ENCODE results near the gene SMC4.

GRCh38 chr3:160449636-160450598 lies 50.5 kb downstream of the SMC4 start, which contains the start of gene TRIM59:
- no peak for TF ChIP-seq CTCF (conservative IDR thresholded peaks at IDR 0.05; ENCODE audit: low read depth, low read length)
- no peak for TF ChIP-seq EZH2 (IDR thresholded peaks at IDR 0.05; ENCODE audit: low read length, unreplicated experiment)
- no peak for TF ChIP-seq EZH2phosphoT487 (IDR thresholded peaks at IDR 0.05; ENCODE audit: borderline replicate concordance, low read length)
